HG03571 (cell line): ENCODE results near the gene THAP4.

Experiments used
- ATAC-seq: cut with Tn5 transposase; IDR thresholded peaks from one replicate; pipeline ENCODE4 v1.9.1; 2021; ENCODE audit not compliant: unreplicated experiment

THAP4 gene, protein sequence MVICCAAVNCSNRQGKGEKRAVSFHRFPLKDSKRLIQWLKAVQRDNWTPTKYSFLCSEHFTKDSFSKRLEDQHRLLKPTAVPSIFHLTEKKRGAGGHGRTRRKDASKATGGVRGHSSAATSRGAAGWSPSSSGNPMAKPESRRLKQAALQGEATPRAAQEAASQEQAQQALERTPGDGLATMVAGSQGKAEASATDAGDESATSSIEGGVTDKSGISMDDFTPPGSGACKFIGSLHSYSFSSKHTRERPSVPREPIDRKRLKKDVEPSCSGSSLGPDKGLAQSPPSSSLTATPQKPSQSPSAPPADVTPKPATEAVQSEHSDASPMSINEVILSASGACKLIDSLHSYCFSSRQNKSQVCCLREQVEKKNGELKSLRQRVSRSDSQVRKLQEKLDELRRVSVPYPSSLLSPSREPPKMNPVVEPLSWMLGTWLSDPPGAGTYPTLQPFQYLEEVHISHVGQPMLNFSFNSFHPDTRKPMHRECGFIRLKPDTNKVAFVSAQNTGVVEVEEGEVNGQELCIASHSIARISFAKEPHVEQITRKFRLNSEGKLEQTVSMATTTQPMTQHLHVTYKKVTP

DNA sequence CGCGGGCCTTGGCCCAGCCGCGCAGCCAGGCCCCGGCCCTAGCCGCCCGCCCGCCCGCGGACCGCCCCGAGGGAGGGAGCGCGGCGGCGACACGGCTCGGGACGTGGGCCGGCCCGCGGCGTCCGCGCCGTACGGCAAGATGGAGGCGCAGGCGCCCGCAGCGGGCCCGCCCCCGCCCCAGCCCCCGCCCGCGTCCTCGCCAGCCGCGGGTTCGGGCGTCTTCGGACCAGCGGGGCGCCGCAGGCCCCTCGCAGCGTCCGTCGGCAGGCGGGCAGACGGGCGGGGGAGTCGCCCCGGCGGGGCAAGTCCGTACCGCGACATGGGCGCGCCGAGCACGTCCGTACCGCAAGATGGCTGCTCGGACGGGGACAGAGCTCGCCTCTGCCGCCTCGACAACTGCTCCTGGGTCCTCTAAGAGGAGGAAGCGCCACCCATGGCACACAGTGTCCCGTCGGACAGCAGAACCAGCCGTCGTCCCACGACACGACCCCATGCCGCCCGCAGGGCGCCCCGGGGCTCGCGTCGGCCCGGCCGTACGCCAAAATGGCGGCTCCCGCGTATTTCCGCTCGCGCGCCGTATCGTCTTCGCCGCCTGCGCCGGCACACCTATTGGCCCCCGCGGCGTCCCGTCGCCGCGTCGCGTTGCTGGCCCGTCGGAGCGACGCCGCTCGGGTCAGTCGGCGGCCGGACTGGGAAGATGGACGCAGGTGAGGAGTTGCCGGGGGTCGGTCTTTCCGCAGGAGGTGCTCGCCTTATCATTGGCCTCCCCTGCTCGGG lies at the start of gene THAP4, which contains the start of gene ATG4B:
THAP4 (minus strand) TSS at position 141 of the 777 bp plus-strand sequence. CDS start 141 bp downstream, outside the sequence.
ATG4B (plus strand) TSS at position 676 of the 777 bp plus-strand sequence; CDS start at position 698, 22 bp downstream.
- peak; percentile 61 for ATAC-seq

DNA sequence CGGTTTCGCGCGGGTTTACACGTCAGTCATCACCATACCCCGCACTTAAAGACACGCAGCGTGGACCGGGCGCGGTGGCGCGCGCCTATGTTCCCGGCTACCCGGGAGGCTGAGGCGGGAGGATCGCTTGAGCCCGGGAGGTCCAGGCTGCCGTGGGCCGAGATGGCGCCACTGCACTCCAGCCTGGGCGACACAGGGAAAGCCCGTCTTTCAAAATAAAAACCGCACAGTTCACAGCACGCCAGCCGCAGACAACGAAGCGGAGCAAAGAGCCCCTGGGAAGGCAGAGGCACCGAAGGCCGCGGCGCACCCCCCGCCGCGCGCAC lies 49.3 kb upstream of the THAP4 start:
- peak; percentile 10 for ATAC-seq

DNA sequence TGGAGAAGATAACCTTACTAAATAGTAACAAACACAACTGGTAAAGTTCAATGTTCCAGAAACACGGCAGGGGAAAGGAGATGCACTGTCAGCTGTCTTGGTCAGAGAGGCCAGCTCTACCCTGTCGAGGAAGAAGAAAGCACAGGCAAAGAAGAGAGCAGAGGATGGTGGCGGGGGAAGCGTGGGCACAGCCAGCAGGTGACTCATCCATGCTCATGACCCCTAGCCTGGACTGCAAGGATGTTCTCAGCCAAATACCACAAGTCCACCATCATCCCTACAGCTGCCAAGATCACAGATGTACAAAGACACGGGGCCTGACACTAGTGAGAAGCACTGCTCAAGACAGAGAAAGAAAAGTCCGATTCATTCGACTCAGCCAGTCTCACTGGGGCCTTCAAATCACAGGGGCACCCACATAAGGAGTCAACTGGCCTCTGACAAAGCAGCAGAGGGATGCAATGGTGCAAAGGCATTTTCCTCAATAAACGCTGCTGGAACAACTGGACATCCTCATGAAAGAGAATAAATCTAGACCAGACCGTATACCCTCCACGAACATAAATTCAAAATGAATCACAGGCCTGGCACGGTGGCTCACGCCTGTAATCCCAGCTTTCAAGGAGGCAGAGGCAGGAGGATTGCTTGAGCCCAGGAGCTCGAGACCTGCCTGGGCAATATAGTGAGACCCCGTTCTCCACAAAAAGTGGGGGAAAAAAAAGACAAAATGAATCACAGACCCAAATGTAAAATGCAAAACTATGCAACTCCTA lies 44.1 kb upstream of the THAP4 start:
- ATAC-seq = no peak

DNA sequence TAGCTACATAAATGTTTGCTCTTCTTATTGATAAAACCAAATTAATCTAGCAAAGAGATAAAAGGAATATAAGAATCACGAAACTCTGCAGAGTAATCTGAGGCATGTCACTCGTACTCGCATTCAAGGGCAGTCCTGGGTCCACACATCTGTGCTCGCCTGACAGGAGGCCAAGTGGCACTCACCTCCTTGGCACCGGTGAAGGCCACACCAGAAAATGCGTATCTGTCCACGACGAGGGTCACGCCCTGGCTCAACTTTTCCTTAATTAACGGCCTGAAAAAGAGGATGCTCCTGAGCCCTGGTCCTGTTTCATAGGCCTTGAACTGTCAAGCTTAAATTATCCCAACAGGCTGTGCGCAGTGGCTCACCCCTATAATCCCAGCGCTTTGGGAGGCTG lies 43.1 kb upstream of the THAP4 start:
- no peak for ATAC-seq

DNA sequence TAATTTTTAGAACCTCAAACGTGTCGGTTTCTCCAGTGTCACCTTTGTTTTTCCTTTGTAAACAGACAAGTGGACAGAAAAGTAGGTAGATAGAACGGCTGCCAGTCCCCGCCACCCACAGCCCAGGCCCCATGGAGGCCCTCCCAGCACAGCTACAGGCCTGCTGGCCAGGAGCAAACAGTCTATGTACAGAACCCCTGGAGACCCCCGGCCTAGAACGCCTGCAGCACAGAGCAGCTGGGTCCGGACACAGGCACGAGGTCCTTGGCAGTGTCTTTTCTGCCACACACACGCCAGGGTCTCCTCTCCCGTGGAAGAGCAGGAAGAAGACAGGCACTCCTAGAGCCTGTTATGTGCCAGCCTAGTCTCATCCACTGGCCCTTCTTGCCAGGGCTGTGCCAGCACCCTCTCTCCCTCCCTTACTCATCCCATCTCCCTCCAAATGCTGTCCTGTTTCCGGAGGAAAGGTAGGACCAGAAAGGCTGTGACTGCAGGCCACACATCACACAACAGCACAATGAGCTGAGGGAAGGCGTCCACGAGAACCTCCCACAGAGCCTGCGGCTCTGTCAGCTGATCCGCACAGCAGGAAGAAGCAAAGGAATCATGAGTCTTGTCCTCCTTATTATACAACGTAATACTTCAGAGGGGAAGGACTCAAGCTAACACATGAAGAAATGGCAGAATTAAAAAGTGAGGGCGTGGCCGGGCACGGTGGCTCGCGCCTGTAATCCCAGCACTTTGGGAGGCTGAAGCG lies 42.0 kb upstream of the THAP4 start:
- no peak for ATAC-seq

DNA sequence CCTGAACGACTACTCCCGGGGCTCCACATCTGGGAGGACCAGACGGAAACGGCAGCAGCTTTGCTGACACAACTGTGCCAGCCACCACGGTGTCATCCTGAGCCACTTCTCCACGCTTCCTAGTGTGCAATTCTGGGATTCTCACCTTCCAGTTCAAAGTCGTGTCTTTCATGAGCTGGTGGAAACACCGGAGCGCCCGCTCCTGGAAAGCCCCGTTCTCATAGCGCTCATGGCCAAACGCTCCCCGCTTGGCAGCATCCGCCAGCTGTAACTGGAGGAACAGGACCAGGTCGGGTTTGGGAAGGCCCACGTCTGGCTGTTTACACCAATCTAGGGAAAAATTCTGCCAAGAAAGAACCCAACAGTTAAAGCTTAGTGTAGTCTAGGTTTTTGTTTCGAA lies 41.3 kb upstream of the THAP4 start:
- ATAC-seq = no peak

DNA sequence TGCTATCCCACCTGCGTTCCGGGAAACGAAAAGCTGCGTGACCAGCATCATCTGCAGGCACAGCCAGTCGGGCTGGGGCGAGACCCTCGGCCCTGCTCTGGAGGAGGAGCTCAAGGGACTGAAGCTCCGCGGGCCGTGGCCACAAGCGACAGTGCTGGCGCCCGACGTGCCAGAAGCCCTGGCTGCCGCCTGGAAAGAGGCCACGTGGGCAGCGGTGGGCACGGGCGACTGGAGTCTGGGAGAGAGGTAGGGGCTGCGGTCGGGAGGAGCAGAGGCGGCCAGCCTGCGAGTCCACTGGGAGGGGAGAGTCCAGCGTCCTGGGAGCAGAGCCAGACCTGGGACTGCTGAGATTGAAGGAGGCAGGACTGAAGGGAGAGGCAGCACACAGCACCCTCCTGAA lies 40.4 kb upstream of the THAP4 start:
- no peak for ATAC-seq

DNA sequence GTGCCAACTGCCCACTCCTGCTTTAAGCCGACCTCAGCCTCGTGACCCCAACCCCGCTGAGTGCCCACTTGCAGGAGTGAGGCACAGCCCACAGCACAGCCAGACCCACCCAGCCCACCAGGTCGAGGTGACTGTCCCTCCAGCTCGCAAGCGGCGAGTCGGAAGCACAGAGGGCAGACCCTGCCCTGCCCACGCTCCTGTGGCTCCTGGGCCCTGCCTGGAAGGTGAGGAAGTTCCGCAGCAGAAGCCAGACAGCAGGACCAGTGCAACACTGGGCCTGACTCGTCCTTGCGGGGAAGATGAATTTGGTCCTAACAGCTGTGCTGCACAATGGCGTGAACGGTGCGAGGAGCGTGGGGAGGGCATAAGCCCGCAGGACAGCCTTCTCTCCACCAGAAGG lies 39.7 kb upstream of the THAP4 start:
- ATAC-seq = no peak

DNA sequence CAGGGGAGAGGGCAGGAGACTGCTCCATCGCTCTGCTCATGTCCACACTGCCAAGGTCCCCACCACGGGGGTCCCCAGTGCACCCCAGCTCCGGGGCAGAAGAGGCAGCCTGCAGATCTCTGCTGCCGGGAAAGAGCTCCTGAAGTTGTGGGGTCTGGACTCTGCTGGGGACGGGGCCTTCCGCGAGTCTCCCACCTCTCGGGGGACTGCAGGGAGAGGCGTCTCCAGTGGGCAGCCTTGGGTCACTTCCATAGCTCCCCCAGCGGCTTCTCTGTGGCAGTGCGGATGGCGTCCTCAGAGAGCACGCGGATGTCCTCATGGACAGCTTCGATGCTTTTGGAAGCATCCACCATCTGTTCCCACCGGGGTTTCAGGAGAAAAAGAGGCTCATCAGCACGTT lies 38.9 kb upstream of the THAP4 start:
- ATAC-seq = no peak

DNA sequence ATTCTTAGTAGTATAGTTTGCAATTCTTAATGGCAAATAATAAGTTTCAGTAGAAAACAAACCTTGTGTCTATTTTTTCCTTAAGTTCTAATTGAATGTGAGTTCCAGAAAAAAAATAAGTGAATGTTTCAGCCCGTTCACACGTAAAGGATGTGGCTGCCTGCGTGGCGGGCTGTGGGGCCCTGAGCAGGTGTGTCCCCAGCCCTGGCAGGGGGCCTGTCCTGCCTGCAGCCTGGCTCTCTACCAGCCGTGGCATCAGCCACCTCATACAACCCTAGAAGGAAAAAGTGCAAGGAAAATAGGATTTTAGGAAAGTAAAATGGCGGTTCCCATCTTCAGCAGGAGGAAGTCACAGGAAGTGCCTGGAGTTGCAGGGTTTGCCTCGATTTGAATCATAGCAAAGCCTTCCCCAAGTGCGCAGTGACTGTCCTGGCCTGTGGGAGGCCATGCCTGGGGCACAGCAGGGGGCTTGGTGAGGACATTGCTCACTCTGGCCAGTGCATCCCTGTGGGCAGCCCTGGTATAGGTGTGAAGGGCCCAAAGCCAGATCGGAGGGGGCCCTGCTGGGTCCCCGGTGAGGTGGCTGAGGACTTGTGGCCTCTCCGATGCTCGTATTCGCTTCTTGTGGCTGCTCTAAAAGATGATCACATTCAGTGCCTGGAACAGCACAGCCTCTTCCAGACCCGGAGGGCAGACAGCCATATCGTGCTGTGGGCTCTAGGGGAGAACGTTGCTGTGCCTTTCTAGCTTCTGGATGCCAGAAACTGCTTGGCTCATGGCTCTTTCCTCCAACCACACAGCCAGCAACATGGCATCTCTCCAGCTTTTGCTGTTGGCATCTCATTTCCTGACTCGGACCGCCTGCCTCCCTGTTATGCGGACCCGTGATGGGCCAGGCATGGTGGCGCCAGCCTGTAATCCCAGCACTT lies 37.1 kb upstream of the THAP4 start:
- ATAC-seq = no peak

DNA sequence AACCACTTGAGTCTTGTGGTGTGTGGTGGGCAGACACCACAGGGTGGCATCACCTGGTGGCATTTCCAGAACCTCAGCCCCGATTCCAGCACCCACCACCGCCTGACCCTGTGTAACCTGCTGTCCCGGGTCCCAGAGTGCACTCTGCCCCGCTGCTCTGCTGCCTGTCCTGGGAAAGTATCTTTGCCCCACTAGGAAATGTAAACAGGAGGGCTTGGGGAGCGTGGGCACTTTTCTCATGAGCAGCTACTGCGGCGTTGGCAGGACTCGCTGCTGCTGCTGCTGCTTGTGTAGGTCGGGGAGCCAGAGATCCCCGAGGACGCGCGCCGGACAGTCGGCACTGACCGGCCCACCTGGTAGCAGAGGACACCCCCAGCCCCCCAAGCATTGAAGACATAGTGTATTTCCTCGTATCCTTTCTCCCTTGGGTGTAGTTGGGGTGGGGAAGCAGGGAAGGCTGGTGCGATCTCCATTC lies 36.3 kb upstream of the THAP4 start:
- no peak for ATAC-seq

DNA sequence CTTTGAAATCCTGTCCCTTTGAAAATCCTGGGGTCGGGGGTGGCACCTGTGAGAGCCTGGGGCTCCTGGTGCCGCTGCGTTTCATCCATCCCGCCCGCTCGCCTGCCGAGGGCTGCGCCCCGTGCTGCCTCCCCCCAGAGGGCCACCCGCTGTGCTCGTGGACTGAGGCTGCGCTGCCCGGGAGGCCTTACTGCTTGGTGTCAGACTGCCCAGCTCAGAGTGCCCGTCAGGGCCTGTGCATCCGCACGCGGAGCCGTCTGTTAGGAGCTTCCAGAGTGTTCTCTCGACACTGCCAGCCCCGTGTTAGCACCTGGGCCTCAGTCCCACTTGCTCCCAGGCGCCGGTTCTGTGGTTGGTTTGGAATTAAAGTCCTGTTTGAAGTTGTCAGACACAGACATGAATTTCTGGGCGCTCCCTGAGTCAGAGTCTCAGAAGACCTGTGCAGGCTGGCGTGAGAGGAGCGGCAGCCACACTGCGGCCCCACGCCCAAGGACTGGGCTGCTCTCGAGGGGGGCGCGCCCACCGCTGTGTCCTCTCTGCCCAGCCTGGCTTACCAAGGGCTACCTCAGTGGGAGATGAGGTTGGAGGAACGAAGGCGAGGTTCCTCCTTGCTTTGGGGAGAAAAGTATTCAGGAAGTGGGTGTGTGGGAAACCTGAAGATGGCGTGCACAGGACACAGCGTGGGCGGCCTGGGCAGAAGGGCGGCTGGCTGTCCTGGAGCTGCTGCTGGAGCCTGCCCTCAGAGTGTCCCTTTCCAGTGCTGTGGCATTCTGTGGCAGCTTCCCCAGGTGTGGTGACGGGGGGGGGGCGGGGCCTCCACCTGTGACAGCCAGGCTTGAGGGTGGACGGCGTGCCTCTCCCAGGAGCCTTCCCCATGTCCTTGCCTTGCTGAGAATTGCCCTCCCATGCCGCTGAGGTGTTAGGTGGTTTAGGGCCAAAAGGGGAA lies 35.6 kb upstream of the THAP4 start:
- ATAC-seq = no peak

DNA sequence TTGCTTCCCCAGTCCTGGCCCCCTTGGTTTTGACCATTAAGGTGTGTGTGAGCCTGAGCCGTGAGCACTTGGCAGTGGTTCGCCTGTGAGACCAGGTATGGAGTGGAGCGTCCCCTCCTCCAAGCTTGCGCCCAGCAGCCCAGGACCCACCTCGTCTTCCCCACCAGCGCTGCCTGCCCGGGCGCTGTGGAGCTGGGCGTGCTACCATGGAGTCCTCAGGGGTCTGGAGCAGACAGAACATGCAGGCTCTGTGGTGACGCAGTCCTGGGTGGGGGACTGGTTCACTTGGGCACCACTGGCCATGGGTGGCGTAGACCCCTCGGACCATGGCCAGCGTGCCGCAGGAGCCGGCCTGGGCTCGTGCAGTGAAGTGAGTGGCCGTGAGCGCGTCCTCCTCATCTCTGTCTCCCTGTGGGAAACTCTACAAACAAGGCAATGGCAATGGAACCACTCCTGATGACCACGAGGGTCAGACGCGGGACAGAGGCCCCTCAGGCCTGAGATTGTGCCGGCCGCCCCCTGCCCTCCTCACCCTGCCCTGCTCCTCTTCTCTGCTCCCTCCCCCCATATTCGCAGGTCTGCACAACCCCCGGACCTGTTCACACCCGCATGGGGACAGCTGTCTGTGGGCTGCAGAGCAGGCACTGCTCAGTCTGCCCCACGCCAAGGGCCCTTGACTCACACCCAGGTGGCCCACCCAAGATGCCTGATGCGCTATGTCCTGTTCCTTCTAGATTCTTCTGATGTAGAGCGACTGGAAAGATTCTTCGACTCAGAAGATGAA lies 34.7 kb upstream of the THAP4 start:
- ATAC-seq = no peak

DNA sequence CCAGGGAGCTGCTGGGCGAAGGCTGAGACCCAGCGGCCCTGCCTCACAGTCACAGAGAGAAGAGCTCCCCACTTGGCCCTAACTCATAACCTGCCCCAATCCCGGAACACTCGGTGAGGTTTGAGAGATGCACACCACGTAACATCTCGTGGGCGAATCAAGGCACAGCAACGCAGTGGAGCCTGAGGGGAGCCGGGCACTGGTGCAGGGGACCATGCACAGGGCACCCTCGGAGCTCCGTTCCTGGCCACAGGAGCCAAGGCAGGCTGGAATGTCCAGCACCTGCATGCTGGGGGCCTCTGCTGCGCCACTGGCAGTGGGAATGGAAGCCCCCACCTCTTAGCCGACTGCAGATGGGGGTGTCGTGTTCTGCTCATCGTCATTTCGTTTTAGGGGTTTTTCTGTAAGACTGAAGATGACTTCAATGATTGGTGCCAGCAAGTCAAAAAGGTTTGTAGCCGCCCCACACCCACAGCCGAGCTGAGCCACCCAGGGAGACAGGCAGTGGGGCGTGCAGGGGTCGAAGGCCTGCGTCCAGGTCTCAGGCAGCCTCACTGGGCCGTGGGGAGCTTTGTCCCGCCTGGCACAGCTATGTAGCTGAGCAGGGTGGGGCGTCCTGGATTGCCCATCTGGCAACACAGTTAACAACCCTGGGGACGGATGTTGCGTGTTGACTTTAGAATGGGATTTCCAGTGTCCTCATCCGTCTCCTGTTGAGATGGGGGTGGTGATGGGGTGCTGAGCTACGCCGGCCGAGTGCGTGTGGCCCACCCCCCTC lies 33.6 kb upstream of the THAP4 start:
- ATAC-seq = no peak

DNA sequence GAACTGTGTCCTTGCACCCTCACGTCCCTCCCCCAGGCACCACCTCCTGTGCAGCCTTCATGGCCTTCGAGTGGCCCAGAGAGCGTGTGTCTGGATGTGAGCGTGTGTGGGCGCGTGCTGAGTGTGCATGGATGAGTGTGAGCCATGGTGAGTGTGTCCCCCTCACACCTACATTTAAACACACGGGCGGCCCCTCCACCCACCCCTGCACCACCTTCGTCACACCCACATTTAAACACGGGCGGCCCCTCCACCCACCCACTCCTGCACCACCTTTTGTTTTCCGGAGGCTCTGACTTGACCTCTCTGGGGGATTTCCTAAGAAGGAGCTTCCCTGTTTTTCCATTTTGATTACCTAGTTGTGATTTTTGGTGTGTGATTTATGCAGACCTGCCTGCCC lies 31.9 kb upstream of the THAP4 start:
- ATAC-seq = no peak

DNA sequence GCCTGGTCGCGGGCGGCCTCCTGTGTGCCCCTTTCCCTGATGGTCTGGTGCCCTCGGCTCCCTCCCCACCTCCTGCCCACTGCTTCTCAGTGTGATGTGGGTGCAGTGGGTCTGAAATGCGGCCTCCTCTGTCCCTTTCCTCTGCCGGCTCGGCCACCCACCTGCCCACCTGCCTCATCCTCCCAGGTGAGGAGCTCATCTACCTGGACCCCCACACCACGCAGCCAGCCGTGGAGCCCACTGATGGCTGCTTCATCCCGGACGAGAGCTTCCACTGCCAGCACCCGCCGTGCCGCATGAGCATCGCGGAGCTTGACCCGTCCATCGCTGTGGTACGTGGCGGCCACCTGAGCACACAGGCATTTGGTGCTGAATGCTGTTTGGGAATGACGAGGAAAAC lies 31.4 kb upstream of the THAP4 start:
- ATAC-seq = no peak
